ENCODE measurements around the gene KIF26B. TPM values are rescaled to one million over a fixed set of nuclear protein-coding genes. Genes with fewer than 3 reads are reported as not detected.
A peak's percentile ranks its signal among the peaks of the same experiment; 100 is the strongest.
"Not testable (repeated sequence)": the region's sequence is repeated elsewhere in the genome, so short reads cannot be mapped to it uniquely, and the experiment has no call there.

Gene KIF26B
- total and polyA plus RNA-seq, 2 experiments from 2014 or later = 0.03 to 0.76 TPM

DNA sequence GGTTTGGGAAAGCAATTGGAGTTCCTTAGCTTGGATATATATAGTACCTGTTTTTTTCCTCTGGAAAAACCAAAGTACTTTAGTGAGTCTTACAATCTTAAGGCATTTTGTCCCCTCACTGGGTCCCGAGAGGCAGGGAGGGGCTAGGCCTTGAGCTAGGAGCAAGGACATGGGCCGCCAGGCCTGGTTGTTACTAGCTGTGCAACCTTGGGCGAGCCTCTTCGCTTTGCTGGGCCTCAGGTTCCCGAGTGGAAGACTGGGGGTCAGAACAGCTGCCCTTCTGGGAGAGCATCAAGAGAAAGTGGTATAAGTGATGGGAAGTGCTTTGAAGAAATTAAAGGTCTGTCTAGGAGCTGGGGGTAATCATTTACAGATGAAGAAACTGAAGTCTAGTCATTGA, 553.2 kb downstream of the KIF26B start (continued):
- TF ChIP-seq, protein P1, sequence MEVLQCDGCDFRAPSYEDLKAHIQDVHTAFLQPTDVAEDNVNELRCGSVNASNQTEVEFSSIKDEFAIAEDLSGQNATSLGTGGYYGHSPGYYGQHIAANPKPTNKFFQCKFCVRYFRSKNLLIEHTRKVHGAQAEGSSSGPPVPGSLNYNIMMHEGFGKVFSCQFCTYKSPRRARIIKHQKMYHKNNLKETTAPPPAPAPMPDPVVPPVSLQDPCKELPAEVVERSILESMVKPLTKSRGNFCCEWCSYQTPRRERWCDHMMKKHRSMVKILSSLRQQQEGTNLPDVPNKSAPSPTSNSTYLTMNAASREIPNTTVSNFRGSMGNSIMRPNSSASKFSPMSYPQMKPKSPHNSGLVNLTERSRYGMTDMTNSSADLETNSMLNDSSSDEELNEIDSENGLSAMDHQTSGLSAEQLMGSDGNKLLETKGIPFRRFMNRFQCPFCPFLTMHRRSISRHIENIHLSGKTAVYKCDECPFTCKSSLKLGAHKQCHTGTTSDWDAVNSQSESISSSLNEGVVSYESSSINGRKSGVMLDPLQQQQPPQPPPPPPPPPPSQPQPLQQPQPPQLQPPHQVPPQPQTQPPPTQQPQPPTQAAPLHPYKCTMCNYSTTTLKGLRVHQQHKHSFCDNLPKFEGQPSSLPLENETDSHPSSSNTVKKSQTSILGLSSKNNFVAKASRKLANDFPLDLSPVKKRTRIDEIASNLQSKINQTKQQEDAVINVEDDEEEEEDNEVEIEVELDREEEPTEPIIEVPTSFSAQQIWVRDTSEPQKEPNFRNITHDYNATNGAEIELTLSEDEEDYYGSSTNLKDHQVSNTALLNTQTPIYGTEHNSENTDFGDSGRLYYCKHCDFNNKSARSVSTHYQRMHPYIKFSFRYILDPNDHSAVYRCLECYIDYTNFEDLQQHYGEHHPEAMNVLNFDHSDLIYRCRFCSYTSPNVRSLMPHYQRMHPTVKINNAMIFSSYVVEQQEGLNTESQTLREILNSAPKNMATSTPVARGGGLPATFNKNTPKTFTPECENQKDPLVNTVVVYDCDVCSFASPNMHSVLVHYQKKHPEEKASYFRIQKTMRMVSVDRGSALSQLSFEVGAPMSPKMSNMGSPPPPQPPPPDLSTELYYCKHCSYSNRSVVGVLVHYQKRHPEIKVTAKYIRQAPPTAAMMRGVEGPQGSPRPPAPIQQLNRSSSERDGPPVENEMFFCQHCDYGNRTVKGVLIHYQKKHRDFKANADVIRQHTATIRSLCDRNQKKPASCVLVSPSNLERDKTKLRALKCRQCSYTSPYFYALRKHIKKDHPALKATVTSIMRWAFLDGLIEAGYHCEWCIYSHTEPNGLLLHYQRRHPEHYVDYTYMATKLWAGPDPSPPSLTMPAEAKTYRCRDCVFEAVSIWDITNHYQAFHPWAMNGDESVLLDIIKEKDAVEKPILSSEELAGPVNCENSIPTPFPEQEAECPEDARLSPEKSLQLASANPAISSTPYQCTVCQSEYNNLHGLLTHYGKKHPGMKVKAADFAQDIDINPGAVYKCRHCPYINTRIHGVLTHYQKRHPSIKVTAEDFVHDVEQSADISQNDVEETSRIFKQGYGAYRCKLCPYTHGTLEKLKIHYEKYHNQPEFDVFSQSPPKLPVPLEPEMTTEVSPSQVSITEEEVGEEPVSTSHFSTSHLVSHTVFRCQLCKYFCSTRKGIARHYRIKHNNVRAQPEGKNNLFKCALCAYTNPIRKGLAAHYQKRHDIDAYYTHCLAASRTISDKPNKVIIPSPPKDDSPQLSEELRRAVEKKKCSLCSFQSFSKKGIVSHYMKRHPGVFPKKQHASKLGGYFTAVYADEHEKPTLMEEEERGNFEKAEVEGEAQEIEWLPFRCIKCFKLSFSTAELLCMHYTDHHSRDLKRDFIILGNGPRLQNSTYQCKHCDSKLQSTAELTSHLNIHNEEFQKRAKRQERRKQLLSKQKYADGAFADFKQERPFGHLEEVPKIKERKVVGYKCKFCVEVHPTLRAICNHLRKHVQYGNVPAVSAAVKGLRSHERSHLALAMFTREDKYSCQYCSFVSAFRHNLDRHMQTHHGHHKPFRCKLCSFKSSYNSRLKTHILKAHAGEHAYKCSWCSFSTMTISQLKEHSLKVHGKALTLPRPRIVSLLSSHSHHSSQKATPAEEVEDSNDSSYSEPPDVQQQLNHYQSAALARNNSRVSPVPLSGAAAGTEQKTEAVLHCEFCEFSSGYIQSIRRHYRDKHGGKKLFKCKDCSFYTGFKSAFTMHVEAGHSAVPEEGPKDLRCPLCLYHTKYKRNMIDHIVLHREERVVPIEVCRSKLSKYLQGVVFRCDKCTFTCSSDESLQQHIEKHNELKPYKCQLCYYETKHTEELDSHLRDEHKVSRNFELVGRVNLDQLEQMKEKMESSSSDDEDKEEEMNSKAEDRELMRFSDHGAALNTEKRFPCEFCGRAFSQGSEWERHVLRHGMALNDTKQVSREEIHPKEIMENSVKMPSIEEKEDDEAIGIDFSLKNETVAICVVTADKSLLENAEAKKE (CRISPR knock-in tag; IDR thresholded peaks at IDR 0.05) = no peak
- no peak for TF ChIP-seq JUNB (IDR thresholded peaks at IDR 0.05; ENCODE audit: unreplicated experiment)

- Histone ChIP-seq H3K79me2 (replicated peaks; ENCODE audit: insufficient read depth) (no peaks in the 10 kb centered on the region), H3K4me3 (no peak overlapping the region), H3K4me1 (ENCODE audit: insufficient read depth) (no peaks in the 10 kb centered on the region), H3K9me2 (ENCODE audit: insufficient read depth) (no peaks in the 10 kb centered on the region), H3K36me3 (ENCODE audit: insufficient read depth) (no peaks in the 10 kb centered on the region), H3F3A (replicated peaks; ENCODE audit: low read depth) (no peaks in the 10 kb centered on the region), H2AFZ (peak overlapping the region; percentile 96), H3K4me2 (peak overlapping the region; percentile 32; the same call in 1 of the 2 replicates), H4K20me1 (replicated peaks; ENCODE audit: insufficient read depth) (no peaks in the 10 kb centered on the region), H3K27ac (ENCODE audit: low read depth) (no peak overlapping the region), H3K27me3 (ENCODE audit: insufficient read depth) (no peaks in the 10 kb centered on the region)
- Mint-ChIP-seq H3K27me3 (ENCODE audit: insufficient read depth, low read depth, poor library complexity) (peaks cover 5% of the 10 kb centered on the region), H3K36me3 (ENCODE audit: low read depth) (no peaks in the 10 kb centered on the region), H3K4me3 (no peak overlapping the region), H3K27ac (no peak overlapping the region), H3K4me1 (peaks cover 17% of the 10 kb centered on the region; the same call in 2 of the 3 replicates), H3K9me3 (no peaks in the 10 kb centered on the region)
- ATAC-seq (peak; percentile 91), DNase-seq (ENCODE audit: low spot score) (peak; percentile 68)
- TF ChIP-seq CTCF (conservative IDR thresholded peaks at IDR 0.05; ENCODE audit: low read depth in 2 of 2) (peak in 1 of 2 experiments; percentile 21; a peak in 1 of 4 replicates), EZH2phosphoT487 (IDR thresholded peaks at IDR 0.05; ENCODE audit: unreplicated experiment) (no peak)
Observed at GRCh38 chr1:245710961-245711903, 556.4 kb downstream of the KIF26B start.

GRCh38 chr1:245714027-245714426, 559.2 kb downstream of the KIF26B start:
- H3K27me3 ChIP-seq (ENCODE audit: insufficient read depth); H3K27ac Mint-ChIP-seq; H3K27me3 Mint-ChIP-seq (ENCODE audit: insufficient read depth, low read depth, poor library complexity); DNase-seq (ENCODE audit: low spot score); H3K27ac ChIP-seq (ENCODE audit: low read depth); H3K36me3 Mint-ChIP-seq (ENCODE audit: low read depth); H3K4me2 ChIP-seq; H3K4me3 Mint-ChIP-seq; H3K79me2 ChIP-seq (replicated peaks; ENCODE audit: insufficient read depth); H3K36me3 ChIP-seq (ENCODE audit: insufficient read depth); H3K4me1 ChIP-seq (ENCODE audit: insufficient read depth); H3K9me3 Mint-ChIP-seq; H3K4me3 ChIP-seq; H2AFZ ChIP-seq; ATAC-seq; H4K20me1 ChIP-seq (replicated peaks; ENCODE audit: insufficient read depth); H3K9me2 ChIP-seq (ENCODE audit: insufficient read depth); H3F3A ChIP-seq (replicated peaks; ENCODE audit: low read depth): not testable (repeated sequence)
- H3K4me1 Mint-ChIP-seq = peaks cover 17% of the 10 kb centered on the region; the same call in 2 of the 3 replicates
